ENCODE results near the gene LMCD1.

GRCh38 chr3:8539419-8539818 lies 37.8 kb downstream of the LMCD1 start:
- no peak for TF ChIP-seq POLR2A (IDR thresholded peaks at IDR 0.05)
- TF ChIP-seq CTCF (IDR thresholded peaks at IDR 0.05), result no peak

Data from body of pancreas (tissue), 4 donors.